Loucy (cell line): ENCODE measurements around the gene ADPRM.

Experiments used
- H2AFZ ChIP-seq: fragments of 200-600 bp; sonication (generic); 2 replicates; pipeline ENCODE4 v1.6.0; 2016; ENCODE audit warnings: antibody characterized with exemption, mild to moderate bottlenecking, low read length, moderate library complexity
- H3F3A ChIP-seq: fragments of 200-600 bp; 2 replicates; pipeline ENCODE4 v1.6.0; 2016; ENCODE audit warnings: antibody characterized with exemption, low read depth, mild to moderate bottlenecking
- H3K27me3 ChIP-seq: fragments of 200-600 bp; sonication (generic); 2 replicates; pipeline ENCODE4 v1.6.1; 2014; ENCODE audit warnings: low read length, mild to moderate bottlenecking; ENCODE audit not compliant: insufficient read depth, poor library complexity, severe bottlenecking
- H3K36me3 ChIP-seq: fragments of 200-600 bp; sonication (generic); 2 replicates; pipeline ENCODE4 v1.6.1; 2016; ENCODE audit warnings: low read length; ENCODE audit not compliant: insufficient read depth
- H3K4me1 ChIP-seq: fragments of 200-600 bp; sonication (generic); 2 replicates; pipeline ENCODE4 v1.5.1; 2014; ENCODE audit warnings: low read length, mild to moderate bottlenecking; ENCODE audit not compliant: insufficient read depth, poor library complexity, severe bottlenecking
- H3K4me2 ChIP-seq: fragments of 200-600 bp; sonication (generic); 2 replicates; pipeline ENCODE4 v1.6.0; 2014; ENCODE audit warnings: antibody characterized with exemption, low read length, low read depth, mild to moderate bottlenecking; ENCODE audit not compliant: poor library complexity, severe bottlenecking
- H3K4me3 ChIP-seq: fragments of 200-600 bp; sonication (generic); 2 replicates; pipeline ENCODE4 v1.5.1; 2014; ENCODE audit warnings: low read length, mild to moderate bottlenecking, mixed read lengths; ENCODE audit not compliant: poor library complexity, severe bottlenecking
- H3K79me2 ChIP-seq: fragments of 200-600 bp; sonication (generic); 2 replicates; pipeline ENCODE4 v1.6.1; 2014; ENCODE audit warnings: low read length; ENCODE audit not compliant: insufficient read depth
- H3K9ac ChIP-seq: fragments of 200-600 bp; sonication (generic); 2 replicates; pipeline ENCODE4 v1.6.0; 2014; ENCODE audit warnings: mild to moderate bottlenecking, low read depth, low read length, moderate library complexity; ENCODE audit not compliant: poor library complexity, severe bottlenecking
- H3K9me2 ChIP-seq: fragments of 200-600 bp; sonication (generic); replicated peaks from 2 replicates; pipeline ENCODE4 v1.6.1; 2016; ENCODE audit warnings: low read depth, low read length, mixed read lengths
- H3K9me3 ChIP-seq: fragments of 200-600 bp; sonication (generic); 2 replicates; pipeline ENCODE4 v1.6.1; 2014; ENCODE audit warnings: mild to moderate bottlenecking, antibody characterized with exemption, low read length, low read depth; ENCODE audit not compliant: insufficient read depth
- H4K20me1 ChIP-seq: fragments of 200-600 bp; sonication (generic); 2 replicates; pipeline ENCODE4 v1.6.0; 2014; ENCODE audit warnings: antibody characterized with exemption, low read length, mild to moderate bottlenecking; ENCODE audit not compliant: insufficient read depth, poor library complexity, severe bottlenecking
- EZH2phosphoT487 ChIP-seq: fragments of 200-600 bp; IDR thresholded peaks from 2 replicates; pipeline ENCODE4 v1.6.1; 2018; ENCODE audit warnings: antibody characterized with exemption, mild to moderate bottlenecking, moderate library complexity, borderline replicate concordance
- TF ChIP-seq, protein P1 (sequence below): fragments of 200-600 bp; sonication (generic); conservative IDR thresholded peaks from 2 replicates; pipeline ENCODE4 v1.5.1; 2014; ENCODE audit warnings: mild to moderate bottlenecking, antibody characterized with exemption, low read length

ADPRM gene

DNA sequence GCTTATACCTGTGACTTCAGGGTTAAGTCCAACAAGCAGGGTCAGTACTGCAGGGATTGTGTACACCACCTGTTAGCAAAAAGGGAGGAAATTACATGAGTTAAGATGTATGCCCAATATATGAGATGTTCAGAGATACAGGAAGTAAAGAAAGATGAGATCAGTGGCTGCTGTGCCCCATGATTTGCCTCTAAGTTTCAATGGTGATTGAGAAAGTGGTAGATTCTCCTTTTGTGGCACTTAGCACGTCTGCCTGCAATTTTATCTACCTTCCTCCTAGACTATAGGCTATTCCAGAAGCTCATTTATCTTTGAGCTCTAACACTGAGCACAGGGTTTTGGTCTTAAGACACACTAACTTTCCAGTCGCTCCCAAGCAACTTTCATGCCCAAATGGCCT, 28.8 kb downstream of the ADPRM start:
- no peaks in the 10 kb centered on the region for H3K9me3 ChIP-seq
- TF ChIP-seq, protein P1, sequence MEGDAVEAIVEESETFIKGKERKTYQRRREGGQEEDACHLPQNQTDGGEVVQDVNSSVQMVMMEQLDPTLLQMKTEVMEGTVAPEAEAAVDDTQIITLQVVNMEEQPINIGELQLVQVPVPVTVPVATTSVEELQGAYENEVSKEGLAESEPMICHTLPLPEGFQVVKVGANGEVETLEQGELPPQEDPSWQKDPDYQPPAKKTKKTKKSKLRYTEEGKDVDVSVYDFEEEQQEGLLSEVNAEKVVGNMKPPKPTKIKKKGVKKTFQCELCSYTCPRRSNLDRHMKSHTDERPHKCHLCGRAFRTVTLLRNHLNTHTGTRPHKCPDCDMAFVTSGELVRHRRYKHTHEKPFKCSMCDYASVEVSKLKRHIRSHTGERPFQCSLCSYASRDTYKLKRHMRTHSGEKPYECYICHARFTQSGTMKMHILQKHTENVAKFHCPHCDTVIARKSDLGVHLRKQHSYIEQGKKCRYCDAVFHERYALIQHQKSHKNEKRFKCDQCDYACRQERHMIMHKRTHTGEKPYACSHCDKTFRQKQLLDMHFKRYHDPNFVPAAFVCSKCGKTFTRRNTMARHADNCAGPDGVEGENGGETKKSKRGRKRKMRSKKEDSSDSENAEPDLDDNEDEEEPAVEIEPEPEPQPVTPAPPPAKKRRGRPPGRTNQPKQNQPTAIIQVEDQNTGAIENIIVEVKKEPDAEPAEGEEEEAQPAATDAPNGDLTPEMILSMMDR: no peak
- no peak for TF ChIP-seq EZH2phosphoT487
- no peak overlapping the region for H3K4me2 ChIP-seq
- peaks cover 23% of the 10 kb centered on the region for H3K4me1 ChIP-seq
- no peaks in the 10 kb centered on the region for H4K20me1 ChIP-seq
- H2AFZ ChIP-seq: peak overlapping the region; percentile 9; the same call in 1 of the 2 replicates
- no peaks in the 10 kb centered on the region for H3F3A ChIP-seq
- H3K36me3 ChIP-seq: no peaks in the 10 kb centered on the region
- H3K9me2 ChIP-seq: no peaks in the 10 kb centered on the region
- H3K79me2 ChIP-seq: no peaks in the 10 kb centered on the region
- no peak overlapping the region for H3K9ac ChIP-seq
- no peak overlapping the region for H3K4me3 ChIP-seq
- H3K27me3 ChIP-seq: no peaks in the 10 kb centered on the region

DNA sequence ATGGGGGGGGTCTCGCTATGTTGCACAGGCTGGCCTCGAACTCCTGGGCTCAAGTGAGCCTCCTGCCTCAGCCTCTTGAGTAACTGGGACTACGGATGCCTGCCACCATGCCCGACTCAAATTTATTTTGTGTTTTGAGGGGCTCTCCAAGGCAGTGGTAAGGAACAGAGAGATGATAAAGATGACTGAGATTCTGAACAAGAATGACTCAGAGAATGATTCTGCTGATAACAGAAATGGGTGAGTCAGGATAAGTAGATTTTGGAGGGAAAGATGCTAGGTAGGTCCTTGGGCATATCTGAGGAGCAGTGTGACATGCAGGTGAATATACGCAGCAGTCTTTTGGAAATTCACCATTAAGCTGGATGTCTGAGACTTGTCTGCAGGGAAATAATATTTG, 29.8 kb downstream of the ADPRM start:
- Histone ChIP-seq H3K9me3 (no peaks in the 10 kb centered on the region), H3K27me3 (no peaks in the 10 kb centered on the region), H2AFZ (no peak overlapping the region), H3K4me2 (no peak overlapping the region), H3K4me1 (peaks cover 23% of the 10 kb centered on the region), H3K4me3 (no peak overlapping the region), H3K9ac (no peak overlapping the region), H3F3A (no peaks in the 10 kb centered on the region), H4K20me1 (no peaks in the 10 kb centered on the region), H3K9me2 (no peaks in the 10 kb centered on the region), H3K79me2 (no peaks in the 10 kb centered on the region), H3K36me3 (no peaks in the 10 kb centered on the region)
- TF ChIP-seq EZH2phosphoT487: no peak
- TF ChIP-seq, protein P1: no peak

DNA sequence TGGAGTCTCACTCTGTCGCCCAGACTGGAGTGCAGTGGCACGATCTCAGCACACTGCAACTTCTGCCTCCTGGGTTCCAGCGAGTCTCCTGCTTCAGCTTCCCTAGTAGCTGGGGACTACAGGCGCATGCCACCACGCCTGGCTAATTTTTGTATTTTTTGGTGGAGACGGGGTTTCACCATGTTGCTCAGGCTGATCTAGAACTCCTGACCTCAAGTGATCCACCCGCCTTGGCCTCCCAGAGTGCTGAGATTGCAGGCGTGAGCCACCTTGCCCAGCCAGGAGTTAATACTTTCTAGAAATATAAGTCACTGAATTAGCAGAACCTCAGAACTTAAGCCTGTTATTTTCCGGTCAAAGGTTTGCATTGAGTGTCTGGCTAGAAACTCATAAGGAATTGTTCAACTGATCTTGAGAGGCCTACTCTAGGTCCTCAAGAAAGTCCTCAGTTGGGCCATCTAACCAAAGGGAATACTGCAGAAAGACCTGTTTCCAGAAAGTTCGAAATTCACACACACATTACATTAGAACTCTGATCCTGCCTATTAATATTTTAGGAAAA, 31.0 kb downstream of the ADPRM start:
- Histone ChIP-seq H3K4me1 (peaks cover 23% of the 10 kb centered on the region), H3K36me3 (no peaks in the 10 kb centered on the region), H4K20me1 (no peaks in the 10 kb centered on the region), H2AFZ (no peak overlapping the region), H3K4me2 (no peak overlapping the region), H3K9ac (no peak overlapping the region), H3K79me2 (no peaks in the 10 kb centered on the region), H3K4me3 (no peak overlapping the region), H3K27me3 (no peaks in the 10 kb centered on the region), H3F3A (no peaks in the 10 kb centered on the region), H3K9me3 (no peaks in the 10 kb centered on the region), H3K9me2 (no peaks in the 10 kb centered on the region)
- TF ChIP-seq EZH2phosphoT487: no peak
- TF ChIP-seq, protein P1: no peak
